G401.6 (cell line): ENCODE measurements around the gene DENND1A.
A peak's percentile ranks its signal among the peaks of the same experiment; 100 is the strongest.

Experiments
- FAIRE-seq: peaks from 2 replicates; lab custom pipeline; 2012; peaks lifted over from hg19 to GRCh38; lab: Jason Lieb, UNC

DENND1A gene

GRCh38 chr9:123562844-123563346 lies 367.0 kb downstream of the DENND1A start:
- FAIRE-seq: no peak

- no peak for FAIRE-seq
These were observed 368.9 kb downstream of the DENND1A start for GRCh38 chr9:123561046-123561445.

DNA sequence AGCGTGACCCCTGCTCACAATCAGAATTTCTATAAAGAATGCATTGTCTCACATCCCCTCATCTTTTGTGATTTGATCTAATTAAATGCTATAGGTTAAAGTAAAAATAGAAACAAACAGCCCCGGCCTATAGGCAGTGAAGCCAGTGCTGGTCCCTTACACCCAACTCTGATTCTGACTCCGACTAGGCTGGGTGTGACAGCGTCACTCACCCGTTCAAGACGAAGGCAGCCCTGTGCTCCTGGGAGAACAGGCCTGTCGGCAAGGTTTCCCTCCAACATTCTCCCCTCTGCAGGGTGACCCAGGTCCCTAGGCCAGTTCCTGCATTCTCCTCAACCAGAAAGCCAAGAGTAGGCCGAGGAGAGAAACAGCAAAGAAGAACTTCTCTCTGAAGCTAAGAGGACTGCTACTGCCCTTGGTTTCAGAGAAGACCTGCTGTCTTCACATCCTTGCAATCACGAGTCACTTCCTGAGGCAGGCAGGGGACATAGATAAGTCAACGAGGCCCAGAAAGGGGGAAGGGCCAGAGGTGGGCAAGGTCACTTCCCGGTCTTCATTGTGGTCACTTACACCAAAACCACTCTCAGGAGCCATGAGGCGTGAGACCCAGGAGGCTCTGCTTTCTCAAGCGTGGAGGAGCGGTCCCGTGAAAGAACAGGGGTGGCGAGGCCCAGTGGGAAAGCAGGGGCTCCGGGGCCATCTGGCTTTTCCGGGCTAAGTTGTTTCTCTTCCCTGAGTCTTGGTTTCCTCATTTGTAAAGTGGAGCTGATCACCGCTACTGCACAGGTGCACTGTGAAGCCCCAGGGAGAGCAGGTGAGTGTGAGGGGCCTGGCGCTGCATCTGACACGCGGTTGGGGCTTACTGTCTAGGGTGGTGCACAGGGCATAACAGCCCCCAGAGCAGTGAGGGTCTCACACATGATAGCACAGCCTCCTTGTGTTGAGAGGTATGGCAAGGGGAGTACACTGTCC lies 373.2 kb downstream of the DENND1A start:
- no peak for FAIRE-seq

DNA sequence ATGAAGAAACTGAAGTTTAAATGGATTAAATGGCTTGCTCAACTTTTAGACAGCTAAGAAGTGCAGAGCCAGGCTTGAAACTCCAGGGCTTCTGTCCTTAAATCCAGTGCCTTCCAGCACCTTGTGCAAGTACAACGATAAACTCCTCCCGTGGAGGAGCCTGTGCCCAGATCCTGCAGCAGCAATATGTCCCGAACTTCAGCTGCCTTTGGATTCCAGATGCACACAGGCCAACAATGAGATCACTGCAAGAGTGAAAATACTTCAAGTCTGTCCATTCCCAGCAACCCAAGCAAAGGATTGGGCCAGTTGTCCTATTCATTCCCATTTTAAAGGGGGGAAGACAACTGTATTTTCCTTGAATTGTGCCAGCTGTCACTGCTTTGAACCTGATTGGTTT lies 374.3 kb downstream of the DENND1A start:
- no peak for FAIRE-seq

DNA sequence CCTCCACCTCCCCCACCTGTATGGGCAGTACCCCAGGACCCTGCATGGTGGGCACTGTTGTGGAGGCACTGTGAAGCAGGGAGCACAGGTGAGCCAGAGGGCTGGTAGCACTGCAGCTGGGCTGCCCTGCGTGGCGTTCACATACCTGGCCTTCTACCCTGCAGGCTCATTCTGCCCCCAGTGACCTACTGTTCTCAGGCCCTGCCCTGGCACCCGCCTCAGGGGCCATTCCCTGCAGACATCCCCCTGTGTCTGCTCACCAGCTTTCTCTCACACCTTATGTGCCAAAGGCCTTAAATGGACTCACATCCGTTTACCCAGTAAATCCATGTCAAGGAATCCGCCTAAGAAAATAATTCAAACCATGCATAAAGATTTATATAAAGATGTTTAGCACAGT lies 377.4 kb downstream of the DENND1A start:
- no peak for FAIRE-seq

- no peak for FAIRE-seq
These were observed 378.2 kb downstream of the DENND1A start for GRCh38 chr9:123551734-123552133.

- no peak for FAIRE-seq
These were observed 379.1 kb downstream of the DENND1A start for GRCh38 chr9:123550797-123551196.

DNA sequence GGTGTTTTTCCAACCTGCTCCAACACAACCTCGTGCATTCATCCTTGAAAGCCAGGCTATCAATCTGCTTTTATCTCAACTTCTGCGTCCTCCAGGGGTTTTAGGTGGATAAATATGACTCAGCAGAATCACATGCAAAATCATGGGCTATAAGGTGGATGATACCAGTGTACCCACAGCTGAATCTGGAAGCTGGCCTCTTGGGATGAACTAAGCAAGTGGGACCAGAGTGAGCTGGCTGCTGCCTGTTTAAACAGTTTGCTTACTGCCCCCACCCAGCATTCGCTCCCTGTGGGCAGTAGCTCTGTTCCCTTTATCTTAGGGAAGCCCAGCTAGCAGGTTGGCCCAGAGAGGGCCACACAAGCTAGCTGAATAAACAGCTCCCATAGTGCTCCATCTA lies 379.9 kb downstream of the DENND1A start:
- no peak for FAIRE-seq

DNA sequence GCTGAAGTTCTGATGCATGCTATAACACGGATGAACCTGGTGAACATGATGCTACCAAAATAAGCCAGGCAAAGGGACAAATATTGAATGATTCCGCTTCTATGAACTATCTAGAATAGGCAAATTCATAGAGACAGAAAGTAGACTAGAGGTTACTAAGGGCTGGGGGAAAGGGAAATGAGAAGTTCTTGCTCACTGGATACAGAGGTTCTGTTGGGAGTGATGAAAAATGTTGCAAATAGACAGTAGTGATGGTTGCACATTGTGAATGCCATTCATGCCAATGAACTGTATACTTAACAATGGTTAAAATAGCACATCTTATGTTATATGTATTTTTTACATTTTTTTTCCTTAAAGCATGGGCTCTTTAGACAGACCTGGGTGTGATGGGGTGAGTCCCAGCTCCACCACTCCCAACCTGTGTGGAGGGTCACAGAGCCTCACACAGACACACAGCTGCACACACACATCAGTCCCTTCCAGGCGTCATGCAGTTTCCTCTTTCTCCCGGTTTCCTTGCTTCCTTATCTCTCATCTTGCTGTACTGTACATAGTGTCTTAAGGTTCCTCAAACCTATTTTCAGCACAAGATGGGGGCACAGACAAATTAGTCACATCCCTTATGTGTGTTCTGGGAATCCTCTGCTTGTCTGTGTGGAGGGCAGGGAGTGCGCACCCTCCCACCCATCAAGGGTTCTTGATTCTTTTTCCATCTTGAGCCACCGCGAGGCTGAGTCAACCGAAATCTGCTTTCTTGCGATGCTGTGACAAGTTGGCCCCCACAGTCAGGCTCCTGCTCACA lies 381.0 kb downstream of the DENND1A start:
- FAIRE-seq: no peak

DNA sequence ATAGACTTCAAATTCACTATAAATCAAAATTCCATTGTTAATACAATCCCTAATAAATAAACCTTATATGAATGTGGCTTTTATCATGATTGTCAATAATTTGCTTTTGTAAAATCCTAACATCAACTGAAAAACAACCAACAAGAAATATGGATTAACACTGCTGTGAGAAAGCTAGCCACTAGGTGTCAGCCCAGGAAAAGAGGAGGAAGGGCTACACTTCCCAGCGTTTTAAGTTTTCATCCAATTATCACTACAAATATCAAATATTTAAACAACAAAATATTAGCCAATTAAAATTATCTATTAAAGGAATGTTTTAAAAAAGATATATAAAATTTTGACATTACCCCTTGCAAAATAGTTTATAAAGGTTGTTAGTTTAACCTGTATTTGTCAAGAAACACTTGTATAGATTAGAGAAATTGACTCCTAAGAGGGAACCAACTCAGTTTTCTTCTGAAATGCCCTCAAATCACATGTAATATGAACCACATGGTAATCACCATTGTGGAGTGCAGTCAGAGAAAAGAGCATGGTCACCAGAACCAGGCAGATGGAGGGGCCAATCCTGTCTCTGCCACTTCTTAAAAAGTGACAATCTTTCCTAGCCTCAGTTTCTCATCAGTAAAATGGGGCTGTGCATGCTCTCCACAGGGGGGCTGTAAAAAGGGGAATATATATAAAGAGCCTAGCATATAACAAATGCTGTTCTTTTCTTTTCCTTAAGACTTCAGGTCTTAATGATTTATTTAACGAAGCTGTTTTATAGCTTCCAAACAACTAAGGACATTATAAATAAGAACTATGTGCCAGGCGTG lies 385.7 kb downstream of the DENND1A start:
- peak; percentile 96 for FAIRE-seq

GRCh38 chr9:123543492-123543891 lies 386.4 kb downstream of the DENND1A start:
- FAIRE-seq: no peak

DNA sequence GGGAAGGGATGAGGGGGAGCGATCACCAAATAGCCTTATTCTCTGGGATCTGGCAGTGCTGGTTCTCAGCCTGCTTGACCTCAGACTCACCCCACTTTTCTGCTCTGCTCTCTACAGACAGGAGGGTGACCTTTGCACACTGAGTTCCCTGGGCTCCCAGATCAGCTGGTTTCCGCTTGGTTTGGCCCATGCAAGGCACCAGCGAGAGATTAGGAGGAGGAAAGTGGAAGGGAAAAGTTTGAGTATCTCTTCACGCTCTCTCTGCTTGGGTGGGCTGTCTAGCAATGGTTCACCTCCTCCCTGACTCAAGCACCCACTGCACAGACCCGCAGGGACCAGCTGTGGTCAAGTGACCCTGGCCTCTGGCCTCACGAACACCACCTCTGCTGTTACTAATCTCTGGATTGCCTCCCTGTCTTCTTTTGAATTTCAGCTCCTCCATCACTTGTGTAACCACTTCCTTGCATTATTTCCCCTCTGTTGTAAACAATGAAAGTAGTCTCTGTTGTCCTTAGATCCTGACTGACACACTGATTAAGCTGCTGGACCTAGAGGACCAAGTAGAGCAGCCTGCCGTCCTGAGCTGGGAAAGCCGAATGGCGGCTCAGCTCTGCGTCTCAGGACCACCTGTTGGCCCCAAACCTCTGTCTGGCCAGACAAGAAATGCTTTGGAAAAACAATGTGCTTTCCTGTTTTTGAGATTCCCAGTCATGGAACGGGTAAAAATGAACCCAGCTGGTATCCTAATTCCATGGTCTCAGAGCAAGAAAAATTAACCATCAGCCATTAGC lies 387.3 kb downstream of the DENND1A start:
- no peak for FAIRE-seq

- no peak for FAIRE-seq
These were observed 388.5 kb downstream of the DENND1A start for GRCh38 chr9:123541411-123541810.

DNA sequence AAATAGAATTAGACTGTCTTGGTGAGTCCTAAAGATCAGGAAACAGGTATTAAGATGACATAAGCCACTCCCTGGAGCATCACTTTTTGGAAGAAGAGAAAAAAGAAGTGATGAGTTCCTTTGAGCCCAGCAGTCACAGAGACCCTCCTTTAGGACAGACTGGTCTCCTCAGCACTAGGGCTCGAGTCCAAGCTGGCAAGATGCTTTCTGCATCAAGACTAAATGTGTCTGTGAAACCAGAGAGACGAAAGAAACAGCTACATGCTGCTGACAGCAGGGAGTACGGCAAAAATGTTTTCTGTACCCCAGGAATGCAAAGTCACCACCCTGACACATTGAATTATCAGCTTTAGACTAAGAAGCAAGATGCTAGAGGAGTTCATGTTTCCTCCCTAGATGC lies 389.5 kb downstream of the DENND1A start:
- FAIRE-seq: no peak

DNA sequence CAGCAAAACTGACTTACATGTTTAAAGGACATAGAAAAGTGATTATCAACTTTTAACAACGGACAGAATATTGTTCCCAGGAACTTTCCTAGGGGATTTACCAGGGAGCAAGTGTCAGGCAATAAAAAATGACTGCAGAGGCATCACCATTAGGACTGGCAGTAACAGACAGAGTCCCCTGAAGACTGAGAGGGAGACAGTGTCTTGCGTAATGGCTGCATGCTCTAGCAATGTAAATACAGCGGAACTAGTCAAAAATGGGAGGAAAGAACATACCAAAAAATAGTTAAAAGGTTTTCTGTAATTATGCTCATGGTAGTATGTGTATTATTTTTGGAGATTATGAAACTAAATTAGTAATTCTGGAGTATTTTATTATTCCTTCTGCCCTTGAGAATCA lies 392.1 kb downstream of the DENND1A start:
- no peak for FAIRE-seq

GRCh38 chr9:123536455-123536868 lies 393.5 kb downstream of the DENND1A start:
- FAIRE-seq: no peak

DNA sequence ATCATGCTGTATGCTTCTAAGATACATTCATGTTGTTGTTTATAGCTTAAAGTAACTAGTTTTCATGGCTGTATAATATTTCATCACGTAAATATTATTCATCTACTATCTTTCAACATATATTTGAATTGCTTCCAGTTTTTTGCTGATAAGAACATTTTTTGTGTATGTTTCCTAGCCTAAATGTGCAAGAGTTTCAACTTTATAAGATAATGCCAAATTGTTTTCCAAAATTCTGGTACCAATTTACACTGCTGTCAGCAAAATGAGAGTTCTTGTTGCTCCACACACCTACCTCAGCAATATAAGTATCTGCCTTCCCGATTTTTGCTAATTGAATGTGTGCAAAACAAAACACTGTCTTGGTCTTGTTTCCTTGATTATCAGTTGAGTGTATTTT lies 395.6 kb downstream of the DENND1A start:
- FAIRE-seq: no peak

DNA sequence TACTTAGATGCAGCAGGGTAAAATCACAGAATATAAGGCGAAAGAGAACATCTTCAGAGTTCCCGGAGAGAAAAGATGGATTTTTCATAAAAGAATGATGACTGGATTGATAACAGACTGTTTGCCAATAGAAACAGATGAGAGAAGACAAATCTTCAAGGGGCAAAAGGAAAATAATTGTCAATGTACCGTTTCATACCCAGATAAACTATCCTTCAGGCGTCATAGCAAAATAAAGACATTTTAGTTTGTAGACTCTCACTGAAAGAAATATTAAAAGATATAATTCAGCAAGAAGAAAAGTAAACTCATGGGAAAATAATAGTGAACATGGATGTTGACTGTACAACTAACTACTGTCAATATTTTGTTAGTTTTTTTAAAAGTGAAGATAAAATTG lies 399.7 kb downstream of the DENND1A start:
- no peak for FAIRE-seq

DNA sequence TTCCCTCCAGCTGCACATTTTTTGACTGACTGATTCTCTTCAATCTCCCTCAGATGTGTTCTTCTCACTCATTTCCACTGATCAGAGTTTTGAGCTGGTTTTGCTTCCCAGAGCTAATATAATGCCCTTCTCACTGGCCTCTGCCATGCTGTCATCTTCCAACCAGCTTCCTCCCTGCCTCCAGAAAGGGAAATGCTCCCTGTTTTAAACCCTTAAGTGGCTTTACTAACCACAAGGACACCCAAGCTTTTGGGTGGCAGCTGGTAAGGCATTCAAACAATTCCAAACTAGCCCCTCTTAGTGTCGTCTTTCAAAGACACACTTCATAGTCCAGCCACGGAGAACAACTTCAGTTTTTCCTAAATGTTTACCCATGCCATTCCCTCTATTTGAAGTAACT lies 401.4 kb downstream of the DENND1A start:
- no peak for FAIRE-seq

GRCh38 chr9:123527981-123528380 lies 401.9 kb downstream of the DENND1A start:
- no peak for FAIRE-seq

GRCh38 chr9:123525957-123526356 lies 404.0 kb downstream of the DENND1A start:
- FAIRE-seq: no peak
